Fibroblast of pulmonary artery (primary cell): ENCODE results near the gene MIGA1.
A peak's percentile ranks its signal among the peaks of the same experiment; 100 is the strongest.
"Not testable (repeated sequence)": the region's sequence is repeated elsewhere in the genome, so short reads cannot be mapped to it uniquely, and the experiment has no call there.

Experiments used
- DNase-seq: peaks from one replicate; pipeline ENCODE4 v3.0.0-alpha.2; 2010; ENCODE audit warnings: low read depth
- H3K4me3 ChIP-seq: replicated peaks from 2 replicates; pipeline ENCODE4 v1.5.1; 2011; ENCODE audit warnings: low read depth, mild to moderate bottlenecking, control low read depth, low read length, moderate library complexity
- CTCF ChIP-seq: IDR thresholded peaks from 2 replicates; pipeline ENCODE4 v1.5.1; 2011; ENCODE audit warnings: mild to moderate bottlenecking, control low read depth, low read length, inconsistent platforms; ENCODE audit errors: missing control alignments

MIGA1 gene

GRCh38 chr1:77776007-77776700, 3.3 kb upstream of the MIGA1 start:
- no peak for TF ChIP-seq CTCF
- H3K4me3 ChIP-seq = no peak overlapping the region
- no peak for DNase-seq

DNA sequence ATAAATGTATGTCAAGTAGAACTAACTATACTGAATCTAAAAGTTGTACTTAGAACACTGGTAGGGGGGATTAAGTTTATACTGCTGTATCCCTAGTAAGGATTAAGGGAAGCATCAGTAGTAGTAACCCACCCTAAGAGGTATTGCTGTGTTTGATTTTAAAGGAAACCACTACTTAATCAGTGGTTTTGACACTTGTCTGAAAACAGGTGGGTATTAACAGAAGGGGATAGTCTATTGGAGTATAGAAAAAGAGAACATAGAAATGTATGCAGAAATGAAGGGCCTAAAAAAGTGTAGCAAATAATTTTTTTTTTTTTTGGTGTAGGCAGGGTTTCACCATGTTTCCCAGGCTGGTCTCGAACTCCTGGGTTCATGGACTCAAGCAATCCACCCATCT, 2.2 kb downstream of the MIGA1 start:
- no peak for TF ChIP-seq CTCF
- H3K4me3 ChIP-seq = no peak overlapping the region
- no peak for DNase-seq

DNA sequence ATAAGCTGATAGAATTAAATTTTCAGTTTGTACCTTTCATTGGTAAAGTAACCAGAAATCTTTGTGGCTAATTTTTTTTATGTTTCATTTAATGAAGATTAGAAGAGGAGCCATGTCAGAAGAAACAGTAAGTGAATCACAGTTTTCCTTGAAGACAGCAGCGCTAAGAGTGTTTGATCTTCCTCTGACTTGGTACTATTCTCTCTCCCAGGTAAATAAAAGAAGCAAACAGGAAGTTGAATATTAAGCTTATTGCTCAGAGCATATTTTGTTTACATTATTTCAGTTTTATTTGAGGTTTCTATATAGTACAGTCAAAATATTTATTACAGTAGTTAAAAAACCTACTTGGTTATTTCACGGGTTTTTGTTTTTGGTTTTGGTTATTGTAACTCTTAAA, 3.7 kb downstream of the MIGA1 start:
- TF ChIP-seq CTCF = no peak
- no peak for DNase-seq
- no peak overlapping the region for H3K4me3 ChIP-seq

- not testable (repeated sequence) for H3K4me3 ChIP-seq, DNase-seq
Observed at GRCh38 chr1:77786093-77786741, 6.8 kb downstream of the MIGA1 start.

GRCh38 chr1:77794550-77794949, 15.1 kb downstream of the MIGA1 start:
- TF ChIP-seq CTCF = no peak
- no peak overlapping the region for H3K4me3 ChIP-seq
- DNase-seq = no peak

DNA sequence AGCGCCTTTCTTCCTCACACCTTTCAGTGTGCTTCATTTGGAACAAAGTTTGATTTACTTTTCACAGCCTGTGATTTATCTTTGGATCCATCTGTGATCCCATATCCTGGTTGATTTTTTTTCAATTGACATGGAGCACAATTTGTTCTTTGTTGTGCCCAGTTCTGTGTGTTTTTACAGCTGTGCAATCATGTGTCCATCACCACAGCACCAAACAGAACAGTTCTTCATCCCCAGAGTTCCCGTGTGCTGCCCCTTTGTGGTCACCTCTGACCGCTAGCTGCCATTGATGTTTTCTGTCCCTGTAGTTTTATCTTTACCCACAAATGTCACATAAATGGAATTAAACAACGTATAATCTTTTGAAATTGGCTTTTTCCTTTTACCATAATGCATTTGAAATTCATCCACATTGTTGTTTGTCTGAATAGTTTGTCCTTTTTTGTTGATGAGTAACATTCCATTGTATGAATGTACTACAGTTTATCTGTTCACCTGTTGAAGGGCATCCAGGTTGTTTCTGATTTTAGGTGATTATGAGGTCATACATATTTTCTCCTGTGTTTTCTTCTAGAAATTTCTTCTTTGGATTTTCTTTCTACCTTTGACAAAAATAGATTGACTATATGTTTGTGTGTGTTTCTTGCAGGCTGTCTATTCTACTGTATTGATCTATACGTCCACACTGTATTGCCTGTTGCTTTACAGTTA, 17.4 kb downstream of the MIGA1 start:
- H3K4me3 ChIP-seq = no peak overlapping the region
- TF ChIP-seq CTCF = no peak
- DNase-seq = no peak

DNA sequence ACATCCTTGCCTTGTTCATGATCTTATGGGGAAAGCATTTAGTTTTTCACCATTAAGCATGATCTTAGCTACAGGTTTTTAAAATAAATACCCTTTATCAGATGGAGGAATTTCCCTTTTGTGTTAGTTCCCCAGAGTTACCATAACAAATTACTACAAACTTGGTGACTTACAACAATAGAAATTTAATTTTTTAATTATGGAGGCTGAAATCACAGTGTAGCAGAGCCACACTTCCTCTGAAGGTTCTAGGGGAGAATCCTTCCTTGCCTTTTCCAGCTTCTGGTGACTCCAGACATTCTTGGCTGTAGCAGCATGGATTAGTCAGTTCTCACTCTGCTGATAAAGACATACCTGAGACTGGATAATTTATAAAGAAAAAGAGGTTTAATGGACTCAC, 18.5 kb downstream of the MIGA1 start:
- DNase-seq = peak; percentile 54

More for the DNA sequence above, 18.5 kb downstream of the MIGA1 start:
- TF ChIP-seq CTCF = no peak
- no peak overlapping the region for H3K4me3 ChIP-seq
